DMS 273 treated with DMSO at 0.1 percent for 48 hours (cell line): ENCODE data around the gene MBOAT1.

Source experiments
- DNase-seq: peaks from one replicate; lab custom pipeline; 2025; lab: John Stamatoyannopoulos, UW

Gene MBOAT1

GRCh38 chr6:20099156-20099555, 113.1 kb downstream of the MBOAT1 start:
- DNase-seq = no peak

GRCh38 chr6:20098267-20098876, 113.9 kb downstream of the MBOAT1 start:
- no peak for DNase-seq

GRCh38 chr6:20096536-20096935, 115.7 kb downstream of the MBOAT1 start:
- DNase-seq = no peak

- no peak for DNase-seq
Observed at GRCh38 chr6:20095436-20095835, 116.8 kb downstream of the MBOAT1 start.

- peak; percentile 4 for DNase-seq
Observed at GRCh38 chr6:20092071-20092566, 120.2 kb downstream of the MBOAT1 start.

- no peak for DNase-seq
Observed at GRCh38 chr6:20086992-20087391, 125.3 kb downstream of the MBOAT1 start.

- DNase-seq = no peak
Observed at GRCh38 chr6:20085817-20086216, 126.5 kb downstream of the MBOAT1 start.

- no peak for DNase-seq
Observed at GRCh38 chr6:20084411-20084810, 127.9 kb downstream of the MBOAT1 start.

GRCh38 chr6:20071998-20072397, 140.3 kb downstream of the MBOAT1 start:
- no peak for DNase-seq

- DNase-seq = no peak
Observed at GRCh38 chr6:20070047-20070446, 142.2 kb downstream of the MBOAT1 start.

GRCh38 chr6:20069021-20069522, 143.2 kb downstream of the MBOAT1 start:
- DNase-seq = no peak

GRCh38 chr6:20068421-20068988, 143.8 kb downstream of the MBOAT1 start:
- no peak for DNase-seq

- DNase-seq = no peak
Observed at GRCh38 chr6:20061952-20062351, 150.3 kb downstream of the MBOAT1 start.

GRCh38 chr6:20060252-20060651, 152.0 kb downstream of the MBOAT1 start:
- DNase-seq = no peak

GRCh38 chr6:20058912-20059311, 153.4 kb downstream of the MBOAT1 start:
- no peak for DNase-seq

GRCh38 chr6:20058121-20058905, 154.0 kb downstream of the MBOAT1 start:
- no peak for DNase-seq

- DNase-seq = no peak
Observed at GRCh38 chr6:20056350-20056992, 155.8 kb downstream of the MBOAT1 start.

- DNase-seq = no peak
Observed at GRCh38 chr6:20055916-20056315, 156.4 kb downstream of the MBOAT1 start.
